HepG2 (cell line): ENCODE data around the gene IFNG. TPM values are rescaled to one million over a fixed set of nuclear protein-coding genes. Genes with fewer than 3 reads are reported as not detected.

Experiments
- ATAC-seq: fragments of 200-7000 bp; cut with Tn5 transposase; 3 replicates; pipeline ENCODE4 v1.9.1; 2020; ENCODE audit warnings: mild to moderate bottlenecking, moderate library complexity
- BruUV-seq: library from RNA; stranded (reverse); fragments of 400-500 nt; replicated peaks from 2 replicates; lab custom pipeline; 2021; lab: Mats Ljungman, UMichigan
- CTCF ChIA-PET: fragments of 300-600 bp; formaldehyde crosslinking; extraction: SDS; loops from one replicate; lab custom pipeline; 2021; ENCODE audit warnings: low total read pairs, inconsistent platforms, low intra/inter-chr PET ratio; lab: Yijun Ruan, JAX
- POLR2A ChIA-PET: fragments of 350-600 bp; sonication (Branson Sonifier 250); formaldehyde crosslinking; loops from one replicate; lab custom pipeline; 2020; ENCODE audit warnings: antibody characterized with exemption, inconsistent platforms; lab: Yijun Ruan, JAX
- DNase-seq: peaks from one replicate; pipeline ENCODE4 v3.0.0-alpha.2; 2015; ENCODE audit warnings: low spot score
- FAIRE-seq: peaks from 3 replicates; lab custom pipeline; 2011; peaks lifted over from hg19 to GRCh38; lab: Jason Lieb, UNC
- H2AFZ ChIP-seq: one replicate; pipeline ENCODE4 v1.6.1; 2011; ENCODE audit warnings: low read length, inconsistent platforms
- H3K27ac ChIP-seq: fragments of 300-600 bp; 3 replicates; pipeline ENCODE4 v1.8.0; 2011; ENCODE audit warnings: mixed run types, mild to moderate bottlenecking, mixed read lengths, low read length, inconsistent platforms; ENCODE audit not compliant: insufficient read depth; ENCODE audit errors: extremely low read length
- H3K27me3 ChIP-seq, 2 experiments: fragments of 200-600 bp in 1 of 2; 2 replicates in 1 of 2; 3 replicates in 1 of 2; pipeline versions ENCODE4 v1.6.0 to v1.8.0; 2011; ENCODE audit warnings: low read length in 2 of 2, mild to moderate bottlenecking in 2 of 2, moderate library complexity in 2 of 2, inconsistent platforms in 1 of 2; ENCODE audit not compliant: insufficient read depth in 2 of 2, control insufficient read depth in 1 of 2
- H3K36me3 ChIP-seq, 2 experiments: fragments of 200-600 bp in 1 of 2; replicated peaks in 1 of 2; 2 replicates in 1 of 2; 3 replicates in 1 of 2; pipeline versions ENCODE4 v1.5.1 to v1.8.0; 2011; ENCODE audit warnings: low read length in 2 of 2, inconsistent platforms in 1 of 2; ENCODE audit not compliant: insufficient read depth in 2 of 2, control insufficient read depth in 1 of 2
- H3K4me1 ChIP-seq: 2 replicates; pipeline ENCODE4 v1.5.1; 2012; ENCODE audit warnings: low read length, inconsistent platforms; ENCODE audit not compliant: insufficient read depth
- H3K4me2 ChIP-seq: 2 replicates; pipeline ENCODE4 v1.6.0; 2011; ENCODE audit warnings: low read depth, low read length, inconsistent platforms
- H3K4me3 ChIP-seq, 3 experiments: fragments of 200-600 bp in 1 of 3; sonication (generic), shearing (Covaris generic) in 1 of 3; replicated peaks in 1 of 3; 2 replicates each; pipeline ENCODE4 v1.5.1; 2011 to 2016; ENCODE audit warnings: low read length in 3 of 3, inconsistent platforms in 2 of 3, low read depth in 2 of 3, mild to moderate bottlenecking in 2 of 3, control low read depth in 1 of 3, mixed read lengths in 1 of 3; ENCODE audit not compliant: insufficient read depth in 1 of 3
- H3K79me2 ChIP-seq: one replicate; pipeline ENCODE4 v1.6.1; 2011; ENCODE audit warnings: low read length, inconsistent platforms; ENCODE audit not compliant: insufficient read depth
- H3K9ac ChIP-seq: 2 replicates; pipeline ENCODE4 v1.6.0; 2011; ENCODE audit warnings: mild to moderate bottlenecking, low read depth, low read length, inconsistent platforms; ENCODE audit not compliant: insufficient read depth
- H3K9me3 ChIP-seq: 2 replicates; pipeline ENCODE4 v1.5.1; 2012; ENCODE audit warnings: mild to moderate bottlenecking, low read length
- H4K20me1 ChIP-seq: 2 replicates; pipeline ENCODE4 v1.6.0; 2011; ENCODE audit warnings: inconsistent platforms, mild to moderate bottlenecking, low read length, moderate library complexity; ENCODE audit not compliant: insufficient read depth
- AKNA ChIP-seq: sonication (generic); formaldehyde crosslinking; IDR thresholded peaks from 2 replicates; pipeline ENCODE4 v1.4.0; 2020; ENCODE audit warnings: missing genetic modification reagents, borderline replicate concordance
- BCLAF1 ChIP-seq: fragments of 450-650 bp; IDR thresholded peaks from 2 replicates; pipeline ENCODE4 v1.6.1; 2017; ENCODE audit warnings: mild to moderate bottlenecking
- EHMT2 ChIP-seq: fragments of 200-600 bp; sonication (generic); IDR thresholded peaks from 2 replicates; pipeline ENCODE4 v1.7.0; 2017; ENCODE audit warnings: antibody characterized with exemption, low read depth, low read length, borderline replicate concordance
- HDAC6 ChIP-seq: fragments of 200-600 bp; sonication (generic); IDR thresholded peaks from 2 replicates; pipeline ENCODE4 v1.7.0; 2017; ENCODE audit warnings: mild to moderate bottlenecking, antibody characterized with exemption, low read length, low read depth
- NFKB2 ChIP-seq: sonication (generic); formaldehyde crosslinking; IDR thresholded peaks from 2 replicates; pipeline ENCODE4 v1.4.0; 2020; ENCODE audit warnings: missing genetic modification reagents, borderline replicate concordance
- TIGD3 ChIP-seq: sonication (generic); formaldehyde crosslinking; IDR thresholded peaks from 2 replicates; pipeline ENCODE4 v1.5.1; 2020; ENCODE audit warnings: mild to moderate bottlenecking, missing genetic modification reagents, borderline replicate concordance
- ZBTB14 ChIP-seq: sonication (generic); formaldehyde crosslinking; IDR thresholded peaks from 2 replicates; pipeline ENCODE4 v1.4.0; 2020; ENCODE audit warnings: missing genetic modification reagents
- ZFP36 ChIP-seq: fragments of 150-350 bp; IDR thresholded peaks from 2 replicates; pipeline ENCODE4 v1.6.1; 2018; ENCODE audit warnings: borderline replicate concordance, low read length, low read depth; ENCODE audit not compliant: partially characterized antibody
- ZNF615 ChIP-seq: sonication (generic); formaldehyde crosslinking; IDR thresholded peaks from 2 replicates; pipeline ENCODE4 v1.5.0; 2020; ENCODE audit warnings: mild to moderate bottlenecking, missing genetic modification reagents, borderline replicate concordance
- WGBS: methylation state at CpG from one replicate; pipeline ENCODE4 v1.1.6; 2017; ENCODE audit warnings: low lambda C conversion rate; 5-methylcytosine and 5-hydroxymethylcytosine counted together
- in situ Hi-C: cut with HindIII; loops from 2 replicates; pipeline ENCODE4 v1.10.0; 2017; ENCODE audit warnings: low pct_unique_long_range_greater_than_20kb; ENCODE audit not compliant: extremely low pct_ligation_motif_present
- intact Hi-C: fragments of 100-400 bp; cut with micrococcal nuclease; formaldehyde crosslinking; loops from one replicate; pipeline ENCODE4 v1.10.0; 2022; ENCODE audit not compliant: unreplicated experiment
- polyA plus RNA-seq, 8 experiments: library from polyadenylated mRNA; depleted of rRNA in 3 of 8; stranded (reverse) in 7 of 8; unstranded in 1 of 8; fragments of >200 nt; fragmentation: Illumina TruSeq in 4 of 8; extraction: Trizol in 4 of 8; gene quantifications; 2 replicates each; pipeline versions ENCODE4 v1.2.1 to v1.2.3, GENCODE V29; 2011 to 2016; ENCODE audit warnings: low read depth in 4 of 8, missing spikeins in 1 of 8, mixed read lengths in 1 of 8; ENCODE audit not compliant: insufficient read depth in 1 of 8
- total RNA-seq, 5 experiments: library from RNA; depleted of rRNA; stranded (reverse); fragments of >200 nt; fragmentation: Illumina TruSeq; extraction: Trizol; gene quantifications; 2 replicates each; pipeline ENCODE4 v1.2.3, GENCODE V29; 2016; ENCODE audit warnings: low read depth in 1 of 5

Gene IFNG
- total and polyA plus RNA-seq, 2 of the 13 experiments (the other 11 are each of a cell fraction or from before 2014, with no cell fraction given) = not detected

GRCh38 chr12:68189821-68190242 lies 30.3 kb upstream of the IFNG start (continued):
- no peak for TF ChIP-seq ZNF615 (CRISPR knock-in tag)
- TF ChIP-seq BCLAF1 = no peak

GRCh38 chr12:68185598-68185997 lies 26.1 kb upstream of the IFNG start:
- intact Hi-C loops = no loop called here
- no peak for TF ChIP-seq HDAC6
- TF ChIP-seq EHMT2 = no peak
- TF ChIP-seq NFKB2 (CRISPR knock-in tag) = no peak
- TF ChIP-seq ZBTB14 = no peak
- no peak for TF ChIP-seq TIGD3 (CRISPR knock-in tag)
- no peak for TF ChIP-seq AKNA (CRISPR knock-in tag)
- no peak for TF ChIP-seq ZFP36

More at GRCh38 chr12:68185598-68185997, 26.1 kb upstream of the IFNG start:
- Histone ChIP-seq H3K27ac (no peak overlapping the region), H3K4me2 (no peak overlapping the region), H3K9ac (no peak overlapping the region), H3K36me3 (no peaks in the 10 kb centered on the region), H2AFZ (no peak overlapping the region), H3K4me1 (no peaks in the 10 kb centered on the region), H3K27me3 (no peaks in the 10 kb centered on the region; a peak in 1 of 5 replicates), H3K79me2 (no peaks in the 10 kb centered on the region), H3K9me3 (no peaks in the 10 kb centered on the region), H3K4me3 (no peak overlapping the region), H4K20me1 (no peaks in the 10 kb centered on the region)
- POLR2A ChIA-PET = no interaction called here
- FAIRE-seq = no peak
- CTCF ChIA-PET = no interaction called here
- no TSS peak for BruUV-seq
- no peak for DNase-seq
- WGBS = 0% methylated on average over 3 of the region's 3 CpGs
- in situ Hi-C loops = no loop called here
- no peak for ATAC-seq
